GM11168 (cell line): Measurements from ENCODE around the gene ZBTB34.

ENCODE experiments used
- in situ Hi-C: fragments of 300-500 bp; cut with MboI; formaldehyde crosslinking; loops from one replicate; pipeline ENCODE4 v1.12.0; 2022; ENCODE audit warnings: low sequenced_read_pairs; ENCODE audit not compliant: unreplicated experiment

The ZBTB34 gene

GRCh38 chr9:126842220-126842842 lies 18.1 kb upstream of the ZBTB34 start:
- in situ Hi-C loops = no loop called here

DNA sequence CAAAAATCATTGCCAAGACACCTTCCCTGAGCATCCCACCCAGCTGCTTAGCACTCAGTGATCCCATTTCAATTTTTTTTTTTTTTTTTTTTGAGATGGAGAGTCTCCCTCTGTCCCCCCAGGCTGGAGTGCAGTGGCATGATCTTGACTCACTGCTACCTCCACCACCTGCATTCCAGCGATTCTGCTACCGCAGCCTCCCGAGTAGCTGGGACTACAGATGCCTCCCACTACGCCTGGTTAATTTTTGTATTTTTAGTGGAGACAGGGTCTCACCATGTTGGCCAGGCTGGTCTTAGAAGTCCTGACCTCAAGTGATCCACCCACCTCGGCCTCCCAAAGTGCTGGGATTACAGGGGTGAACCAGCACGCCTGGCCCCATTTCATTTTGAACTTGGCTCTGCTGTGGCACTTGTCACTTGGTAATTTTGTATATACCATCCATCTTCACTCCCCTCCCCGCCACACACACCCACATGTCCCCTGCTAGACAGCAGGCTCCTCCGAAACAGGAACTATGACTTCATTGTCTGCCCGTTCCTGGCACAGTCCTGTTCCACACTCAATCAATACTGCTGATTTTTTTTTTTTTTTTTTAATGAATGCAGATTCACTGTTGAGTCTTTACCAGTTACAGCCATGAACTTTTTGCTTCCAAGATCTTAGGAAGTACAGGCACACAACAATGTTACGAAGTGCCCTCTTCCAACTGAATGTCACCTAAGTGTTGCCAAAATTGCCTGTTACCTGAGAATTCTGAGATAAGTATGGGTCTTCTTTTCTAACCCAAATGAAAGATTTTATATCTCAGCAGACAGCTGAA lies 17.3 kb upstream of the ZBTB34 start:
- in situ Hi-C loops = no loop called here

- in situ Hi-C loops = no loop called here
Observed at GRCh38 chr9:126844085-126844484, 16.4 kb upstream of the ZBTB34 start.

- in situ Hi-C loops = no loop called here
Observed at GRCh38 chr9:126847051-126847450, 13.4 kb upstream of the ZBTB34 start.

- in situ Hi-C loops = no loop called here
Observed at GRCh38 chr9:126849591-126850225, 10.7 kb upstream of the ZBTB34 start.

DNA sequence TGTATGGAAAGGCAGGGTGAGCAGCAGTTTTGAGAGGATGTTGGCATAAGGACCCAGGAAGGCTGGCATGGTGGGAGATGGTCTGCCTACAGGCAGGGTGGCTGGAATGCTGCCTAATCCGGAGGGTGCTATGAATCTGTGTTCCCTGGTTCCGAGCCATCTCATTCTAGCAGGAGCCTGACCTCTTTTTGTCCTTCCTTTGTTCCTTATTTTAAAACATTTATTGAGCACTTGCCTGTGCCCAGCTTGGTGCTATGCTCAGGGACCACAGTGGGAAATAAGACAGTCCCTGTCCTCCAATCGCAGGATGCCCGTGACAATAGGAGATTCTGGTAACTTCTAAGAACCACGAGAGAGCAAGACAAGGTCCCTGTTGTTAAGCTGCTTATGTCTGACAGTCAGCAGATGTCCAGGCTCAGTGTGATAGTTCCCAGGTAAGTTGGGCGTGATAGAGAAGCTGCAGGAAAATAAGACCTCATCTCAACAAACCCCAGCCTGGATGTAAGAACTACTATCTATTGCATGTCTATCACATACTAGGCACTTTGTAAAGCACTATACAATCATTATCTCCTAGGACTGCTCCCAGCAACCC lies 9.1 kb upstream of the ZBTB34 start:
- in situ Hi-C loops = no loop called here

DNA sequence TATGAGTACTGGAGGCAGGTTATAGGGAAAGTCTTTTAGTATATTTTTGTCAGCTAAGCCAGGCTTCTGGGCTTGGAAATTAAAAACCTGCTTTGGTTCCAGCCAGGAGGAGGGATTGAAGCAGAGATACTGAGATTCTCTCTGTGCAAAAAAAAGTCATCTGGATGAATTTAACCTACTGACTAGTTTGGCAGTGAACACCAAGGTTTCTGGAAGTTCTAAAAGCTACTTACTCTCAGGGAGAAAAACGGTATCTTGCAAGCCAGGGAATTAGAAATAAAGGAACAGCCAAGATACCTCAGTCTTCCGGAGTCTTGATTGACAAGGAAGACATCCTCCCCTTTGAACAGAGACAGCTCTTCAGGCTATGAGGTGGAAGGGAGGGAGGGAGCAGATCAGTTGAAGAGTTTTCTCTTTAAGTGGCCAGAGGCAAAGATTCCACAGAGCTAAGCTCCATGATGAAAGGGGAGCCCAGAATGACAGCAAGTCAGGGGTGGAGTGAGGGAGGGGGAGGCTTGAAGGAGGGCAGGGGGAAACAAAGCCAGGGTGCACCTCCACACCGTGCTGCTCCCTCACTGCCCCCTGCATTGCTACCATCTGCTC lies 8.3 kb upstream of the ZBTB34 start:
- in situ Hi-C loops = no loop called here

DNA sequence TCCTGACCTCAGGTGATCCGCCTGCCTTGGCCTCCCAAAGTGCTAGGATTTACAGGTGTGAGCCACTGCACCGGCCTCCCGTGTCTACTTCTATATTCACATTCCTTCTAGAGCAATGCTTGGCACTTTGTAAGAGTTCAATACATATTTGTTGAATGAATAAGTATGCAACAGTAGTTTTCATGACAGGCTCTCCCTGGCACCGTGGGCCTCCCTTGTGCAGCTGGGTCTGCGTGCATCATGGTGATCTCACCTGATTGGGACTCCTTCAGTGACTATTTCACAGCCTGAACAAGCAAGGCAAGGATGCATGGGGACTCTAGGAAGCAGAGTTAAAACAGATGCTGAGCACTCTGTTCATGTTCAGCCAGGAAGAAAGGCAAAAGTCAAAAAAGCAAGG lies 6.8 kb upstream of the ZBTB34 start:
- in situ Hi-C loops = no loop called here

GRCh38 chr9:126854734-126855133 lies 5.7 kb upstream of the ZBTB34 start:
- in situ Hi-C loops = no loop called here

DNA sequence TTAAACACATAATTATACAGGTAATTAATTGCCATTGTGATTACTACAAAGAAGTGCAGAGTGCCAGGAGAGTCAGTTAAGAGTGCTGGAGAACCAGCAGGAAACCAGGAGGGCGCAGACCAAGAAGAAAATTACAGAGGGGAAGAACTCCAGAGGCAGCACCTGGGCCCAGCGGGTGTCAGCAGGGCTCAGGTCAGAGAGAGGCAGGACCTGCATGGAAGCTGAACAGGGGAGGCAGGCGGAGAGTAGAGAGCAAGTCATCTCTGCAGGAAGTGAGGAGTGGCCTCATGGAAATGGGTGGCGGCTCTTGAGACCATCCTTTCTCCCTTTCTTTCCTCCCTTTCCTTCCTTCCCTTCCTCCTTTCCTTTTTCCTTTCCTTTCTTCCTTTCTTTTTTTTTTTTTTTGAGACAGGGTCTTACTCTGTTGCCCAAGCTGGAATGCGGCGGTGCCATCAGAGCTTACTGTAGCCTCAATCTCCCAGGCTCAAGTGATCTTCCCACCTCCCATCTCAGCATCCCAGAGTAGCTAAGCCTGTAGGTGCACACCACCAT lies 4.0 kb upstream of the ZBTB34 start:
- in situ Hi-C loops = no loop called here

DNA sequence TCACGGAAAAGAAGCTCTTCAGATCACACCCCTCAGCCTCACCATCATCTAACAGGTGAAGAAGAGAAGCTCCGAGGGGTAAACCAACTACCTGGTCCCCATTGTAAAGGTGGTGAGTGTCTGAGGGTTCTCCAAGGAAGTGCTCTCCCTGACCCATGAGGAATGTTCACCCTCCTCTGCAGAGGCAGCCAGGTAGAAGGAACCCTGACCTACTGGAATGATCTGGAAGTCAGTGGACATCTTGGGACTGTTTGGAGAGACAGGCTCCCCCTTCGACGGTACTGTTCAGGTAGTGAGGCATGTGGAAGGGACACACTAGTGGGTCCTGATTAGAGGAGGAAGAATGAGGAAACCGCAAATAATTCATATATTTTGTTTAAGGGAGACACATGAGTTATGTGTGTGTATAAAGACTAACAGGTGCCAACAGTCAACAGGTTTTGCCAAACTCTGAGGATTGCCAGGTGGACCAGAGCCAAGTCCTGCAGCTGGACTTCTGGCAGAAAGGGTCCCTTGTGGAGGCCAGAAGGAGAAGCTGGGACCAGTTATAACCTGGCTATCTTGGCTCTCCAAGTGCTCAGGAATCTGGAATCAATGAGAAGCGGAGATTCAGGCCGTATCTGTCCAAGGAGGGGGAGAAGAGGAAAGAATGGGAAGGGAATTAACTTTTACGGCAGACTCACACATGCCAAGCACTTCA lies 3.0 kb upstream of the ZBTB34 start:
- in situ Hi-C loops = no loop called here

DNA sequence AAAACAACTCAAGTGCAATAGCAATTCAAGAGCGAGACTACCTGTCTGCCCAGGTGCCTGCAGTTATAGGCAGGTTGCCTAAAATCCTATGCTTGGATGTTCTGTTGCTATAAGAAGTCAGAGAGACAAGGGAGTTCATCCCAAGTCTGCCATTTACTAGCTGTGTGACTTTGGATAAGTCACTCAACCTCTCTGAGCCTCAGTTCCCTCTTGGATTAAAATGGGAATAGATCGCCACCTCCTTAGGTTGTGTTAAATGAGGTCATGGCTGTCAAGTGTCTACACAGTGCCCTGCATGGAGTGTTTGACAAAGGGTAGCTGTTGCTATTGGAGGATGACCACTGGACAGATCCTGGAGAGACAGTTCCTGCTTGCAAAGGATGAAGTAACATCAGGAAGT lies 1.3 kb upstream of the ZBTB34 start:
- in situ Hi-C loops = no loop called here

DNA sequence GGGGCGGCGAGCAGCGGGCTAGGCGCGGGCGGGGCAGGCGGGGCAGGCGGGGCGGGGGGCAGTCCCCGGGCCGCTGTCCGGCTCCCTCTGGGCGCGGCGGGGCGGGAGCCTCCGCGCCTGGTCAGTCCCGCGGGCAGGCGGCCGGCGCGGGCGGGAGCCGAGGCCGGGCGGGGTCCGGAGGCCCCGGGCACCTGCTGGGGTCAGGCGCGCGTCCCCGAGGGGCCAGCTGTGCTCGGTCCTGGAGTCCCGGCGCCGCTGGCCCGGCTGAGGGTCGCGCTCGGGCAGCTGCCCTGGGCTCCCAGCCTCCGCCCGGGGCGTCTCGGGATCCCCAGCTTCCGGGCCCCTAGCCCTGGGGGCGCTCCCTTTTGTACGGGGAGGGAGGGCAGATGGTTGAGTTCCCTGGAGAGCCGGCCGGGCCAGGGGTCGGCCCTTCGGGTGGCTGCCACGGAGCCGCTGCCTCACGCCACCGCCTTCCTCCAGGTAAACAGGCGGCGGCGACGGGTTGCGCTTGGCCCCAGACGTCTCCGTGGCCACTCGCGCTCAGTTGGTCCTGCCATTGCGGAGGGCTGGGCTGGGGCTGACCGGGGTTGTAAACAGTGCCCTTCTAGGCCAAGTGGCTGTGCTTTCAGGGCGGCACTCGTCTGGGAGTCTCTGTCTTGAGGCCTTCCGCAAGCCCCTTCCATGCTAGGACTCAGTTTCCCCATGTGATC lies 473 bp downstream of the ZBTB34 start:
- in situ Hi-C loops = no loop called here

- in situ Hi-C loops = no loop called here
Observed at GRCh38 chr9:126861707-126862103, 1.3 kb downstream of the ZBTB34 start.

- in situ Hi-C loops = no loop called here
Observed at GRCh38 chr9:126862104-126862761, 1.8 kb downstream of the ZBTB34 start.

GRCh38 chr9:126864771-126865170 lies 4.3 kb downstream of the ZBTB34 start:
- in situ Hi-C loops = no loop called here

- in situ Hi-C loops = no loop called here
Observed at GRCh38 chr9:126869368-126869767, 8.9 kb downstream of the ZBTB34 start.

- in situ Hi-C loops = no loop called here
Observed at GRCh38 chr9:126872516-126872915, 12.1 kb downstream of the ZBTB34 start.
